ENCODE data around the gene DCN. TPM values are rescaled to one million over a fixed set of nuclear protein-coding genes. Genes with fewer than 3 reads are reported as not detected.

DCN gene
- total and polyA plus RNA-seq, 8 donors, result 966 to 2,064 (median 1,730) TPM

DNA sequence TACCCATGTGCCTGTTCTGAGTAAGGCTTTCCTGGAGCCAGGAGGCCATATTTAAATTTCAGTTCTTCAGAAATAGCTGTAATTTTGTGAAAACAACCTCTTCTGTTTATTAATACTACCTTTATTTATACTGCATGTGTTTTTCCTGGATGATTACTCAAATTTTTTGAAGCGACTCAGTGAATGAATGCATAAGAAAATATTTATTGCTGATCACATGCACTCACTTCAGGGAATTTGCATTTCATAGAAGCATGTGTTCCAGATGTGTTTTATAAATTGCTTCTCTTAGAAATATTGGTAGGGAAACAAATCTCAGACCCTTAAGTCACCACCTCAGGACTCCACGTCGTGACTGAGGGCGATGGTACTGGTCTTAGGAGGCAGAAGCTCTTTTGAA is 21.8 kb upstream of the DCN start:
- no peak overlapping the region for H3K27ac ChIP-seq
- no peak for DNase-seq

DNA sequence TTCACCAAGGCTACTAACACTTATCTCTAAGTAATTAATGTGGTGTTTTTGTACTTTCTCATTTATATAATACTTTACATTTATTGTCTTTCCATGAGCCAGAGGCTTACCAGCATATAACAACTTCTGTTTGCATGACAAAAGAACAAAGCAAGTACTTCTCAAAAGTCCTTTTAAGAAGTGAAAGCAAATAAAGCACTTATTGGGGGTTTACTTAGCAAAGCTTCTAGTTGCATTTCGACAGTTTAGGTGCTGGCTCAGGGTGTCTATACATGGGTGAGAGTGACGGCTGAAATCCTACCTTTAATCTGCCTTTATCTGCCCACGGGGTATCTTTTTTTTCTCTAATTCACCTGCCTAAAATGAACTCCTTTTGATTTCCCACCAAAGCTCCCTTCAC is 21.0 kb upstream of the DCN start:
- H3K9me3 ChIP-seq, result no peaks in the 10 kb centered on the region
- no peaks in the 10 kb centered on the region for H3K36me3 ChIP-seq
- peak; percentile 87 for ATAC-seq
- intact Hi-C loops (cut with DNase I), result no loop called here
- peak overlapping the region; percentile 10 to 27 for H3K27ac ChIP-seq
- DNase-seq, result no peak
- no peaks in the 10 kb centered on the region for H3K27me3 ChIP-seq
- TF ChIP-seq, protein P1, sequence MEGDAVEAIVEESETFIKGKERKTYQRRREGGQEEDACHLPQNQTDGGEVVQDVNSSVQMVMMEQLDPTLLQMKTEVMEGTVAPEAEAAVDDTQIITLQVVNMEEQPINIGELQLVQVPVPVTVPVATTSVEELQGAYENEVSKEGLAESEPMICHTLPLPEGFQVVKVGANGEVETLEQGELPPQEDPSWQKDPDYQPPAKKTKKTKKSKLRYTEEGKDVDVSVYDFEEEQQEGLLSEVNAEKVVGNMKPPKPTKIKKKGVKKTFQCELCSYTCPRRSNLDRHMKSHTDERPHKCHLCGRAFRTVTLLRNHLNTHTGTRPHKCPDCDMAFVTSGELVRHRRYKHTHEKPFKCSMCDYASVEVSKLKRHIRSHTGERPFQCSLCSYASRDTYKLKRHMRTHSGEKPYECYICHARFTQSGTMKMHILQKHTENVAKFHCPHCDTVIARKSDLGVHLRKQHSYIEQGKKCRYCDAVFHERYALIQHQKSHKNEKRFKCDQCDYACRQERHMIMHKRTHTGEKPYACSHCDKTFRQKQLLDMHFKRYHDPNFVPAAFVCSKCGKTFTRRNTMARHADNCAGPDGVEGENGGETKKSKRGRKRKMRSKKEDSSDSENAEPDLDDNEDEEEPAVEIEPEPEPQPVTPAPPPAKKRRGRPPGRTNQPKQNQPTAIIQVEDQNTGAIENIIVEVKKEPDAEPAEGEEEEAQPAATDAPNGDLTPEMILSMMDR (IDR thresholded peaks at IDR 0.05), result no peak
- H3K4me3 ChIP-seq, result no peak overlapping the region
- peaks cover 4% of the 10 kb centered on the region in 2 donors for H3K4me1 ChIP-seq

More for the DNA sequence above, 21.8 kb upstream of the DCN start:
- intact Hi-C loops (cut with DNase I), result no loop called here
- ATAC-seq, result no peak
- Histone ChIP-seq H3K36me3 (no peaks in the 10 kb centered on the region), H3K9me3 (no peaks in the 10 kb centered on the region), H3K4me1 (peaks cover 4% of the 10 kb centered on the region in 2 donors), H3K27me3 (no peaks in the 10 kb centered on the region), H3K4me3 (no peak overlapping the region)
- TF ChIP-seq, protein P1 (IDR thresholded peaks at IDR 0.05), result no peak

DNA sequence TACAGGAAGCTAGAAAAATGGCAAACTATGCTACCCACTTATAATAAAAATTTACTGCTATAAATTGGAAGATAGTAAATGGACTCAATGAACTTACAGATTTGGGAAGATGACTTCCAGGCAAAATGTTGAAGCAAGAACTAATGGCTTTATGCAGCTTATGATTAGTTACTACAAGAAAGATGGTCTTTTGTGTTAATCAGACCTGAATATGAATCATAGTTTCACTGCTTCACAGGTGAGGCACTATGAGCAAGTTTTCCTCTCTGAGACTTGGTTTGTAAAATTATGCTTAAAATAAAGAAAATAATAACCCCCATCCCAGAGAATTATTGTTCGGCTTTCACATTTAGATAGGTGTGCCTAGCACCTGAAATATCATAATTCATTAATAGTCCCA is 19.8 kb upstream of the DCN start:
- Histone ChIP-seq H3K9me3 (no peaks in the 10 kb centered on the region), H3K4me1 (peaks cover 4% of the 10 kb centered on the region in 2 donors), H3K27me3 (no peaks in the 10 kb centered on the region), H3K27ac (no peak overlapping the region), H3K4me3 (no peak overlapping the region), H3K36me3 (no peaks in the 10 kb centered on the region)
- ATAC-seq (no peak), DNase-seq (no peak)
- intact Hi-C loops (cut with DNase I), result no loop called here
- TF ChIP-seq, protein P1 (IDR thresholded peaks at IDR 0.05), result no peak

DNA sequence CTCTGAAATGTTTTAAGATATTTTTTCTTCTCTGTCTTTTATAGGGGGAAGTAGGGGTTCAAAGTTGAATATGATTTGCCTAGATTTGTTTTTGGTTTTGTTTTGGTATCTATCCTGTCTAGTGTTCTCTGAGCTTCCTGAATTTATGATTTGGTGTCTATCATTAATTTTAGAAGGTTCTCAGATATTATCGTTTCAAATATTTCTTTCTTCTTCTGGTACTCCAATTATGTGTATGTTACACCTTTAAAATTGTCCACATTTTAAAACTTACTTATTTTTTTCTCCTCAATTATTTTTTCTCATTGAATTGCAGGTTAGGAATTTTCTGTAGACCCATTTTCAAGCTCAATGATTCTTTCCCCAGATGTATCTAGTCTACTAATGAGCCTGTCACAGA is 13.8 kb upstream of the DCN start:
- H3K4me3 ChIP-seq, result no peak overlapping the region
- no peaks in the 10 kb centered on the region for H3K27me3 ChIP-seq
- H3K27ac ChIP-seq, result no peak overlapping the region
- DNase-seq (no peak), ATAC-seq (no peak)
- intact Hi-C loops (cut with DNase I), result no loop called here
- no peaks in the 10 kb centered on the region for H3K36me3 ChIP-seq
- peaks cover 0 to 3% of the 10 kb centered on the region in 2 donors for H3K4me1 ChIP-seq
- peaks cover 0 to 12% of the 10 kb centered on the region in 2 donors for H3K9me3 ChIP-seq
- TF ChIP-seq, protein P1 (IDR thresholded peaks at IDR 0.05), result no peak

DNA sequence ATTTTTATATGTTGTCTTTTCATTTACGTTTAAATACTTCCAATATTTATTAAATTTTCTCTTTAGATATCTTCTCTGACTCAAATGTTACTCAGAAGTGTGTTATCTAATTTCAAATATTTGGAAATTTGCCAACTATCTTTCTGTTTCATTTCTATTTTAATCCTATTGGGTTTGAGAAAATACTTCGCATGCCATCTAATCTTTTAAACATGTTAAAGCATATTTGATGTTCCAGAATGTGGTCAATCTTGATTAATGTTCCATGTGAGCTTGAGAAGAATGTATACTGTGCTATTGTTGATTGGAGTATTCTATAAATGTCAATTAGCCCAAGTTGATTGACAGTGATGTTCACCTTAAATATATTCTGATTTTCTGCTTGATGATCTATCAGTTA is 11.9 kb upstream of the DCN start:
- TF ChIP-seq, protein P1 (IDR thresholded peaks at IDR 0.05), result no peak
- Histone ChIP-seq H3K27me3 (no peaks in the 10 kb centered on the region), H3K4me3 (no peak overlapping the region), H3K9me3 (peaks cover 0 to 12% of the 10 kb centered on the region in 2 donors), H3K36me3 (no peaks in the 10 kb centered on the region), H3K4me1 (peaks cover 0 to 4% of the 10 kb centered on the region in 2 donors), H3K27ac (no peak overlapping the region)
- intact Hi-C loops (cut with DNase I), result no loop called here
- no peak for DNase-seq
- no peak for ATAC-seq
